Psoas muscle (tissue), 8 donors: ENCODE measurements around the gene CHCHD6. TPM values are rescaled to one million over a fixed set of nuclear protein-coding genes. Genes with fewer than 3 reads are reported as not detected.

Source experiments
- ATAC-seq, 4 donors: fragments of 200-7000 bp; cut with Tn5 transposase; one replicate each; pipeline ENCODE4 v1.9.1; 2020; ENCODE audit warnings: moderate library complexity in 3 of 4, mild to moderate bottlenecking in 2 of 4
- DNase-seq, 2 donors: peaks; one replicate each; pipeline ENCODE4 v3.0.0-alpha.2; 2020
- H3K27ac ChIP-seq: fragments of 200-600 bp; one replicate; pipeline ENCODE4 v1.8.0; 2022
- H3K27me3 ChIP-seq, 3 donors: fragments of 200-600 bp in 1 of 3; one replicate each; pipeline versions ENCODE4 v1.6.1 to v1.8.0; 2013 to 2022; ENCODE audit warnings: low read length in 2 of 3, mild to moderate bottlenecking in 2 of 3, moderate library complexity in 1 of 3; ENCODE audit not compliant: insufficient read depth in 3 of 3
- H3K36me3 ChIP-seq, 2 donors: fragments of 200-600 bp in 1 of 2; one replicate each; pipeline versions ENCODE4 v1.6.1 to v1.8.0; 2013 to 2022; ENCODE audit warnings: low read depth in 1 of 2, mild to moderate bottlenecking in 1 of 2, moderate library complexity in 1 of 2; ENCODE audit not compliant: insufficient read depth in 1 of 2
- H3K4me1 ChIP-seq: fragments of 200-600 bp; one replicate; pipeline ENCODE4 v1.8.0; 2022
- H3K4me3 ChIP-seq: fragments of 200-600 bp; one replicate; pipeline ENCODE4 v1.8.0; 2022; ENCODE audit warnings: mild to moderate bottlenecking
- H3K9me3 ChIP-seq: fragments of 200-600 bp; one replicate; pipeline ENCODE4 v1.8.0; 2022
- CTCF ChIP-seq: fragments of 200-600 bp; IDR thresholded peaks from one replicate; pipeline ENCODE4 v1.8.0; 2022; ENCODE audit warnings: antibody characterized with exemption
- WGBS, 3 donors: extraction: QIAGEN DNeasy Blood & Tissue Kit; methylation state at CpG; one replicate each; pipeline versions ENCODE4 v1.1.6 to v1.1.7; 2013; 5-methylcytosine and 5-hydroxymethylcytosine counted together
- intact Hi-C, 2 donors: fragments of 100-400 bp; cut with DNase I; formaldehyde crosslinking; loops; one replicate each; pipeline versions ENCODE4 v1.11.0 to v1.14.2; 2022
- polyA plus RNA-seq, 3 donors: library from polyadenylated mRNA; stranded (reverse); fragments of 200-250 nt; gene quantifications; one replicate each; pipeline ENCODE4 v1.2.3, GENCODE V29; 2013
- total RNA-seq, 4 donors: library from RNA; stranded (reverse); fragmentation: NEBNext Ultra II Directional in 2 of 4; extraction: Animal tissue kit (Norgen Biotek cat#: 25700) in 2 of 4; gene quantifications; one replicate each; pipeline versions ENCODE4 v1.2.1 to v1.2.4, GENCODE V29; 2021 to 2023
- donor health status: healthy with polysubstance abuse.
- donor health status: DM: no; HTN: no; CAD: no; lungs with moderate emphysema.
- donor health status: Bipolar disorder and iron deficiency.
- donor health status: healthy.
- donor health status: DM: yes; HTN: yes; CAD: no.
- donor health status: DM: no; HTN: no; CAD: no.
- donor health status: DM: no; HTN: no; CAD: no.
- donor health status: DM: yes; HTN: yes; CAD: no.

The CHCHD6 gene
- total and polyA plus RNA-seq, 7 donors = 2.4 to 13.8 (median 3.5) TPM

- no peak for ATAC-seq
- peaks cover 0 to 5% (median 0%) of the 10 kb centered on the region in 3 donors for H3K27me3 ChIP-seq
- no peak for TF ChIP-seq CTCF
- no peak overlapping the region for H3K4me3 ChIP-seq
- no peaks in the 10 kb centered on the region for H3K9me3 ChIP-seq
- intact Hi-C loops = no loop called here
- H3K36me3 ChIP-seq = no peaks in the 10 kb centered on the region
- H3K27ac ChIP-seq = no peak overlapping the region
- WGBS, 3 donors = 82 to 87% (median 86%) methylated on average over 3 of the region's 3 CpGs
- no peak for DNase-seq
- no peaks in the 10 kb centered on the region for H3K4me1 ChIP-seq
Observed at GRCh38 chr3:126903521-126903920, 199.5 kb downstream of the CHCHD6 start.

- ATAC-seq = no peak
- Histone ChIP-seq H3K27ac (no peak overlapping the region), H3K27me3 (peaks cover 0 to 5% (median 0%) of the 10 kb centered on the region in 3 donors)
Observed at GRCh38 chr3:126907557-126907956, 203.5 kb downstream of the CHCHD6 start.

GRCh38 chr3:126908752-126909275 lies 204.8 kb downstream of the CHCHD6 start:
- Histone ChIP-seq H3K9me3 (no peaks in the 10 kb centered on the region), H3K36me3 (no peaks in the 10 kb centered on the region), H3K27ac (no peak overlapping the region), H3K4me3 (no peak overlapping the region), H3K4me1 (no peaks in the 10 kb centered on the region), H3K27me3 (peaks cover 0 to 5% (median 0%) of the 10 kb centered on the region in 3 donors)
- WGBS, 3 donors = 89 to 96% (median 93%) methylated on average over 12 of the region's 12 CpGs
- ATAC-seq = no peak
- intact Hi-C loops = no loop called here
- no peak for DNase-seq
- TF ChIP-seq CTCF = no peak

More at GRCh38 chr3:126907557-126907956, 203.5 kb downstream of the CHCHD6 start:
- H3K36me3 ChIP-seq = no peaks in the 10 kb centered on the region
- intact Hi-C loops = no loop called here
- no peak for TF ChIP-seq CTCF
- H3K4me3 ChIP-seq = no peak overlapping the region
- H3K4me1 ChIP-seq = no peaks in the 10 kb centered on the region
- no peak for DNase-seq
- H3K9me3 ChIP-seq = no peaks in the 10 kb centered on the region
- WGBS, 3 donors = 64 to 81% (median 76%) methylated on average over 3 of the region's 3 CpGs

- Histone ChIP-seq H3K4me3 (no peak overlapping the region), H3K9me3 (no peaks in the 10 kb centered on the region), H3K27ac (no peak overlapping the region), H3K36me3 (no peaks in the 10 kb centered on the region), H3K27me3 (peaks cover 0 to 3% (median 0%) of the 10 kb centered on the region in 3 donors), H3K4me1 (no peaks in the 10 kb centered on the region)
- 81 to 94% (median 91%) methylated on average over 3 of the region's 3 CpGs for WGBS, 3 donors
- no peak for TF ChIP-seq CTCF
- DNase-seq (no peak), ATAC-seq (no peak)
- intact Hi-C loops = no loop called here
Observed at GRCh38 chr3:126910231-126910630, 206.2 kb downstream of the CHCHD6 start.
